ENCODE data around the gene LGR5. TPM values are rescaled to one million over a fixed set of nuclear protein-coding genes. Genes with fewer than 3 reads are reported as not detected.

LGR5 gene
- total RNA-seq, 3 donors from 2014 or later: 1.5 to 6.7 (median 4.4) TPM

DNA sequence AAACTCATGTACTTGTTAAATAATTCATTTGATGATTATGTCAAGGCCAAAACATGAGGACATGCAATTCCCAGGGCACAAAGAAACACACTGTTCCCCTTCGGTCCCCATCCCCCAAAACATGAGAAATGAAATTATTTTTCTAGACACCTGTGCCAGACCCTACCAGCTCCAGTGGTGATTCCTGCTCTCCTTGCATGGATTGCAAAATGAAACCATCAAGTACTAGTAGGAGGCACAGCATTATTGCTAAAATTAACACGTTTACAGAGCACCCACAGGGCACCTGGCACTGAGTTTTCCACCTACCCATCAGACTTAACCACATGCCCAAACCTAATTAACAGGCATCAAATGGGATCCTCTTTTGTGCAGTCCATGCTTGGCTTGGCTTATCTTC lies 147.4 kb downstream of the LGR5 start:
- no peak overlapping the region for H3K4me3 ChIP-seq
- H3K36me3 ChIP-seq (ENCODE audit: low read depth): no peaks in the 10 kb centered on the region
- no peak for TF ChIP-seq CTCF (IDR thresholded peaks at IDR 0.05)
- H3K4me1 ChIP-seq (ENCODE audit: low read depth): no peaks in the 10 kb centered on the region
- intact Hi-C loops (cut with DNase I, micrococcal nuclease): no loop called here
- ATAC-seq (no peak), DNase-seq (no peak)
- no peaks in the 10 kb centered on the region for H3K9me3 ChIP-seq

DNA sequence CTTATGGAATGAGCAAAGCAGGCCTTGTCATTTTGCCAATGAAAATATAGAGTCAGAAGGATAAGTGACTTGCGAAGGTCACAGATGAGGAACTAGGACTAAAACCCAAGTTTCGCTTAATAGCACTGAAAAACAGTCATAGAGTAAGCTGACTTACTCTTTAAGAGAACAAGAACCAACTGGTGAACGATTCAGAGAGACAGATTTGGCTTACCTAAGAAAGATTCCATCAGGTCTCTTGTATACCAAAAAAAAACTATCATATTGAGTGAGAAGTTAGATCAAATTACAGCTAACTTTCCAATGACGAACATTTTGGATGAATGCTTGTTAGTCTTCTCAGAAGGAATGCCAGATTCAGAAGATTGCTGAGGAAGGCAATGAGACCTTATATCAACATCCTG lies 149.9 kb downstream of the LGR5 start:
- ATAC-seq (no peak), DNase-seq (no peak)
- Histone ChIP-seq H3K4me1 (ENCODE audit: low read depth) (no peaks in the 10 kb centered on the region), H3K4me3 (no peak overlapping the region), H3K9me3 (no peaks in the 10 kb centered on the region), H3K36me3 (ENCODE audit: low read depth) (no peaks in the 10 kb centered on the region)
- intact Hi-C loops (cut with DNase I, micrococcal nuclease): no loop called here
- TF ChIP-seq CTCF (IDR thresholded peaks at IDR 0.05): no peak

GRCh38 chr12:71591601-71592000 lies 152.0 kb downstream of the LGR5 start:
- no peaks in the 10 kb centered on the region for H3K4me1 ChIP-seq (ENCODE audit: low read depth)
- ATAC-seq: no peak
- no peak for DNase-seq
- no peak for TF ChIP-seq CTCF (IDR thresholded peaks at IDR 0.05)
- no peaks in the 10 kb centered on the region for H3K36me3 ChIP-seq (ENCODE audit: low read depth)
- intact Hi-C loops (cut with DNase I, micrococcal nuclease): no loop called here
- no peaks in the 10 kb centered on the region for H3K9me3 ChIP-seq
- no peak overlapping the region for H3K4me3 ChIP-seq

DNA sequence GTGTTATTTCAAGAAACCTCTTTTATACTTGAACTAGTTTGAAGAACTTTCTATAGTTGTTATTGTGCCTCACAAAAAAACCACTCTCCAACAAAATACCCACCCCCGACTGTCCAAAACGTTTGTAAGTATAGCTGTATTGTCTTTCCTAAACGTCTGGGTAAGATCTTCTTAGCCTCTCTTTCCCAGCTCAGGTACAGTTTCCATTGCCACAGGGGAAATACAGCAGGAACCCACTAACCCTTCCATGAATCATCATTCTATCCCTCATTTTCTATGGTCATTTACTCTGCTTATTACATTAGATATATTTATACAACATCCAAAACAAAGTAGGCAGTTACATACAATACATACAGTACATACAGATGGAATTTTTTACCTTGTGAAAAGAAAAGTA lies 153.2 kb downstream of the LGR5 start:
- Histone ChIP-seq H3K4me1 (ENCODE audit: low read depth) (no peaks in the 10 kb centered on the region), H3K4me3 (no peak overlapping the region), H3K36me3 (ENCODE audit: low read depth) (no peaks in the 10 kb centered on the region), H3K9me3 (no peaks in the 10 kb centered on the region)
- DNase-seq (no peak), ATAC-seq (no peak)
- intact Hi-C loops (cut with DNase I, micrococcal nuclease): no loop called here
- no peak for TF ChIP-seq CTCF (IDR thresholded peaks at IDR 0.05)

- no peak overlapping the region for H3K4me3 ChIP-seq
- intact Hi-C loops (cut with DNase I, micrococcal nuclease): no loop called here
- no peaks in the 10 kb centered on the region for H3K9me3 ChIP-seq
- ATAC-seq: peak; percentile 31
- no peaks in the 10 kb centered on the region for H3K36me3 ChIP-seq (ENCODE audit: low read depth)
- DNase-seq: peak in 1 of 3 donors; percentile 26
- H3K4me1 ChIP-seq (ENCODE audit: low read depth): no peaks in the 10 kb centered on the region
- TF ChIP-seq CTCF (IDR thresholded peaks at IDR 0.05): no peak
Measured at GRCh38 chr12:71594214-71594948, 154.8 kb downstream of the LGR5 start.

DNA sequence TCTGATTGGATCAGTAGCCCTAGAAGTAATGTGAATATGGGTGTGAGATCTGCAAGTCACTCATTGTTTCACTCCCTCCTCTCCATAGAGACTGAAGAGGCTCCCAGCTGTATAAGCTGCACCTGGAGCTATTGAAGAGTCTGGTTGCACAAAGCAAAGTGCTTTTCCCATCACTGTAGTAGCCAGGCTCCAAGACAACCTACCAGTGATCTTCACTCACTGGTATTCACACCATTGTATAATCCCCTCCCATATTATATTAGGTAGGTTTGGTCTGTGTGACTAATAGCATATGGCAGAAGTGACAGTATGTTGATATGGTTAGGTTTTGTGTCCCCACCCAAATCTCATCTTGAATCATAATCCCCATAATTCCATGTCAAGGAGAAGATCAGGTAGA lies 159.6 kb downstream of the LGR5 start:
- Histone ChIP-seq H3K36me3 (ENCODE audit: low read depth) (no peaks in the 10 kb centered on the region), H3K4me1 (ENCODE audit: low read depth) (no peaks in the 10 kb centered on the region), H3K4me3 (no peak overlapping the region), H3K9me3 (no peaks in the 10 kb centered on the region)
- intact Hi-C loops (cut with DNase I, micrococcal nuclease): no loop called here
- ATAC-seq (no peak), DNase-seq (no peak)
- TF ChIP-seq CTCF (IDR thresholded peaks at IDR 0.05): no peak
